GM21786 (cell line): ENCODE results near the gene SUMF1.

ENCODE experiments used
- ATAC-seq: cut with Tn5 transposase; IDR thresholded peaks from one replicate; pipeline ENCODE4 v1.9.1; 2021; ENCODE audit not compliant: unreplicated experiment

Gene SUMF1

GRCh38 chr3:4394567-4394966 is 72.5 kb downstream of the SUMF1 start:
- ATAC-seq: no peak

GRCh38 chr3:4394048-4394447 is 73.0 kb downstream of the SUMF1 start:
- no peak for ATAC-seq

- ATAC-seq: no peak
These were observed 74.1 kb downstream of the SUMF1 start for GRCh38 chr3:4392992-4393391.

DNA sequence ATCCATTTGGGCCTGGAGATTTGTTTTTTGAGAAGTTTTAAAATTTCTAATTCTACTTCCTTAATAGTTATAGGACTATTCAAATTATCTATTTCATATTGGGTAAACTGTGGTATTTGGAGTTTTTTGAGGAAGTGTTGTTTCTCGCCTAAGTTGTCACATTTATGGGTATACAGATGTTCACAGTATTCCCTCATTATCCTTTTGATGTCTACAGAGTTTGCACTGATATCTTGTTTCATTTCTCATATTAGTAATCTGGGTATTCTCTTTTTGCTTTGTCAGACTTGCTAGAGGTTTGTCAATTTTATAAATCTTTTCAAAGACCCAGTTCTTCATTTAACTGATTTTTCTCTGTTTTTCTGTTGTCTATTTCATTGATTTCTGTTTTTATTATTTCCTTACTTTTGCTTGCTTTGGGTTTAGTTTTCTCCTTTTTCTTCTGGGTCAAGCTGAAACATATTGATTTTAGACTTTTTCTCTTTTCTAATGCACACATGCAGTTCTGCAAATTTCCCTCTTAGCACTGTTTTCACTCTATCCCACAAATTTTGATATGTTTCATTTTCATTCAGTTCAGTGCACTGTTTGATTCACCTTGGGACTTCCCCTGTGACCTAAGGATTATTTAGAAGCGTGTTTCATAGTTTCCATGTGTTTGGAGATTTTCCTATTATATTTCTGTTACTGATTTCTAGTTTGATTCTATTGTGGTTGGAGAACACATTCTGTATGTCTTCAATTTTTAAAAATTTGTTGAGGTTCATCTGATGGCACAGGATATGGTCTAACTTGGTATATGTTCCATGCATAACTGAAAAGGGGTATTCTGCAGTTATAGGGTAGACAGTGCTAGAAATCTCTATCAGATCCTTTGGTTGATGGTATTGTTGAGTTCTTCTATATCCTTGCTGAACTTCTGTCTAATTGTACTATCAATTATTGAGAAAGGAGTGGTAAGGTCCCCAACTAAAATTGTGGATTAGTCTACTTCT is 79.6 kb downstream of the SUMF1 start:
- no peak for ATAC-seq

- no peak for ATAC-seq
These were observed 81.9 kb downstream of the SUMF1 start for GRCh38 chr3:4385201-4385600.

- no peak for ATAC-seq
These were observed 87.1 kb downstream of the SUMF1 start for GRCh38 chr3:4380013-4380412.

DNA sequence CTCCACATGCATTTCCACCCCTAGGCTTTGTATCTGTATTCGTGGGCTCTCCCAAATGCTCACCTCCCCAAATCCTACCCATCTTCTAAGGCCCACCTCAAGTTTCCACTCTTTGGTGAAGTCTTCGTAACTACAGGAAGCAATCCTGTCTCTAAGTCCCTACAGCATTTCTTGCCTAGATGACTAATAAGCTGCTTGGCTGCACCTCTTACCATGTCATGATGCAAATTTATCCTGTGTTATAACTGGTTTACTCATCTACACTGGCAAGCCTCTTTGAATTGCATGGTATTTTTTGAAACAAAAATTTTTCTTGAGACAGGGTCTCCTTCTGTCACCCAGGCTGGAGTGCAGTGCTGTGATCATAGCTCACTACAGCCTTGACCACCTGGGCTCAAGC is 90.6 kb downstream of the SUMF1 start:
- ATAC-seq: no peak

DNA sequence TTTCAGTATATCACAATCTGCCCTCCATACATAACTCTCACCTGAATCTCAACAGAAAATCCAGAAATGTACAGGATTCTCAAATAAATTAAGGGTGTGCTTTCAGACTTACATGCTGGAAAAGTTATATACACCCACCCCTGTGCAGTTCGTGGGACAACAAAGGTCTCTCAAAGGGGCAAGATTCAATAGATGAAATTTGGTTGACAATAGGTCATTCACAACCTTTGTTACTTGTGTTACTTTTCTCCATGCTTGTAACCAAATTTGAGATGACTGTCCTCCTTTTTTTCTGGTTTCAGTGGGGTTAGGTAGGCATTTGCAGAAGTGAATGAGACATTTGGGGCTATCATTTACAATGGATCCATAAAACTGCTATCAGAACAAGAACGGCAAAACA is 91.2 kb downstream of the SUMF1 start:
- no peak for ATAC-seq

DNA sequence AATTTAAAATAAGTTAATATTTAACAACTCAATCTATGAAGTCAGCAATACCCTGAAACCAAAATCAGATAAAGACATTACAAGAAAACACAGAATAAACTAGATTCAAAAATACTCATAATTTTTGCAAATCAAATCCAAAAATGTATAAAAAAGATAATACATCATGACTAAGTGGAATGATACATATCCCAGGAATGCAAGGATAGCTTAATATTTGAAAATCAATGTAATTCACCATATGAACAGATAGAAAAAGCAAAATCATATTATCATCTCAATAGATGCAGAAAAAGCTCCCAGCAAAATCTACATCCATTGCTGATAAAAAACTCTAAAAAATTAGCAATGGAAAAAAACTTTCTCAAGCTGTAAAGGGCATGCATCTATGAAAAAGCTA is 93.4 kb downstream of the SUMF1 start:
- ATAC-seq: no peak

GRCh38 chr3:4362523-4362922 is 104.5 kb downstream of the SUMF1 start:
- no peak for ATAC-seq

GRCh38 chr3:4360817-4361216 is 106.3 kb downstream of the SUMF1 start:
- ATAC-seq: no peak

DNA sequence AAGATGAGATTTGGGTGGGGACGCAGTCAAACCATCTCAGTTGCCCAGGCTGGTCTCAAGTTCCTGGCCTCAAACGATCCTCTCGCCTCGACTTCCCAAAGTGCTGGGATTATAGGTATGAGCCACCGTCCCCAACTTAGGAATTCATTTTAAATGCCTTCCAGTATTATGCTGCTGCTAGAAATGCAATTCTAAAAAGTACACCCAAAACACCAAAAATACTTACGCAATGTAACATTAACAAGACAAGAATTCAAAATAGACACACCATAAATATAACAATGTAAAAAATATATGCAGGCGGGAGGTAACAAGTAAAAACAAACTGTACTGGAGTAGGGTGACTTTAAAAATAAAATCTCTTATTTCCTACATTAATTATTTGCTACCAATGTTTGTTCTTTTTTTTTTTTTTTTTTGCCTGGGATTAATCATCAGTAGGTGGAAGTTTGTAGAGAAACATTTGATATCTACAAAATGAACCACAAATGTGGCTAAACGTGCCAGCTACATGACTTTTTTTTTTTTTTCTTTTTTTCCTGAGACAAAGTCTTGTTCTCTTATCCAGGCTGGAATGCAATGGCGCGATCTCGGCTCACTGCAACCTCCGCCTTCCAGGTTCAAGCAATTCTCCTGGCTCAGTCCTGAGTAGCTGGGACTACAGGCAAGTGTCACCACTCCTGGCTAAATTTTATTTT is 107.1 kb downstream of the SUMF1 start:
- no peak for ATAC-seq

GRCh38 chr3:4358273-4358672 is 108.8 kb downstream of the SUMF1 start:
- no peak for ATAC-seq

DNA sequence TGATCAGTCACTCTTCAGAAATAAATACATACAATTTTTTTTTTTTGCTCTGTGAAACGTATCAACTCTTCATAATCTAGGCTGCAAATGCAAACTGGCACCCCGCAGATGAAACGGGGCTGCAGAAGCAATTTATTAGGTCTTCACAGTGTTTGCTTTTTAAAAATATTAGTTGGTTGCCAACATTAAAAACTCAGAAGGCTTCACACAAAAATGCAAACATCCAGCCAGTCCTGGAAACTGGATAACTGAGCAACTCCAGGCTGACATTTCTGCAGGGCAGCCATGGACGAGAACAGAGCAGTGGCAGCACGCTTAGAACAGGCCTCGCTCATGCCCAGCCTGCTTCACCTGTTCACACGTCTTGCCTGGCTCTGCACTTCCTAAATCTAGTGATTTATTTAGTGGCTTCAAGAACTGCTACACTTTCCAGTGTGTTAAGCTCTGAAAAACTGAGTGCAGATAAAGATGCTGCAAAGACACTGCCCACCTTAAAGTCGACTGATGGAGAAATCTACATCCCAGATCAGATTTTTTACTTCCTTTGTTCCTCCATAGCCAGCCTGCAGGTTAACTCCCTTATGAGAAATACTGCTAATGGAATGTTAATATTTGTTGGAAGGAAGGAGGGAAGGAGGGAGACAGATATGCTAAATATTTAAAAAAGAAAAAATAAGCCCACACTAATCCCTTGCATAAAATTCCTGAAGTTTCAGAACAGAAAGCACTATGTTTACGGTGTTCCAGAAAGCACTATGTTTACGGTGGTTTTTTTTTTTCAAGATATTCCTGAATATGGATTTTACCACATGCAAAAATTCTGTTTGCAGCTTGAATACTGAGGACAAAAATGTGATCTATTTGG is 110.3 kb downstream of the SUMF1 start:
- ATAC-seq: no peak

- ATAC-seq: no peak
These were observed 110.9 kb downstream of the SUMF1 start for GRCh38 chr3:4356220-4356540.

- no peak for ATAC-seq
These were observed 111.5 kb downstream of the SUMF1 start for GRCh38 chr3:4355401-4356219.

DNA sequence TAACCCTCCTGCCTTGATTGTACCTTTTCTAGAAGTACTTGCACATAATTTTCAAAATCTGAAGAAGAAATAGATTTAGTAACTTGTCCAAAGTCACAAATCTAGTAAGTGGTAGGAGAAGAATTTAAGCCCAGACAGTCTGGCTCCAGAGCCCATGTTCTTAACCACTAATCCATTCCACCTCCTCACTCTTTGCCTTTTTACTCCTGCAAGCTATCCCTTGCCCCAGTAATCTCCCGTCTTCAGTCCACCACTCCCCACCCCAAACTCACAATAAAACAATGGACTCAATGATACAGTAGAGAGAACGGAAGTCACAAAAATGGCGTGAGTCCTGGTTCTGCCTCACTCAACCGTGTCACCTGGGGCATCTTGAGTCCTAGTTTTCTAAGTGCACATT is 115.2 kb downstream of the SUMF1 start:
- no peak for ATAC-seq

- ATAC-seq: peak; percentile 36
These were observed 115.8 kb downstream of the SUMF1 start for GRCh38 chr3:4351164-4351855.

DNA sequence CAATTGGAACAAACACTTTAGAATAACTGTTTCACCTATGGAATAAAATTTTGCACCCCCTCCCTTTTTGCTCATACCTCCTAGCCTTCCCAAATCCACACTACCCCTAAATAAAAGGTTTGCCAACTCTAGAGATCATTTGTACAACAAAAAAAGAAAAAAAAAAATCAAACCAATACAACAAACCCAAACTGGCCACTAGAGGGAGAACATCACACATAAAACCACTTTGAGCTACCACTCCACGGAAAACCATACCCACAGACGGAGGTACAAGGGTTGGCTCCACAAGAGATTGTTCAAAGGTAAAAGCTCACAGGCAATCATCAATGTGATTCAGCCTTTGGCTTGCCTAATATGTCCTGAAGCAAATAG is 116.3 kb downstream of the SUMF1 start:
- peak; percentile 87 for ATAC-seq

GRCh38 chr3:4343258-4343657 is 123.8 kb downstream of the SUMF1 start:
- no peak for ATAC-seq
